NK-92 (cell line): Measurements from ENCODE around the gene GPRC5B.

Experiments
- DNase-seq: peaks from one replicate; lab custom pipeline; 2025; ENCODE audit not compliant: unreplicated experiment; lab: John Stamatoyannopoulos, UW

Gene GPRC5B

GRCh38 chr16:19884611-19885450 lies at the start of gene GPRC5B:
Gene GPRC5B, minus strand, starts transcription at chr16:19884848. Its CDS starts 12,003 bp downstream, at chr16:19872845.
- DNase-seq, result no peak

GRCh38 chr16:19933740-19934139 lies 49.1 kb upstream of the GPRC5B start:
- DNase-seq, result no peak

GRCh38 chr16:19929062-19929511 lies 44.4 kb upstream of the GPRC5B start:
- DNase-seq, result no peak

GRCh38 chr16:19928432-19928831 lies 43.8 kb upstream of the GPRC5B start:
- DNase-seq, result no peak

- no peak for DNase-seq
Measured at GRCh38 chr16:19926449-19927390, 42.1 kb upstream of the GPRC5B start.

- DNase-seq, result no peak
Measured at GRCh38 chr16:19923396-19923795, 38.7 kb upstream of the GPRC5B start.

- no peak for DNase-seq
Measured at GRCh38 chr16:19919142-19919541, 34.5 kb upstream of the GPRC5B start.

- DNase-seq, result no peak
Measured at GRCh38 chr16:19916064-19916463, 31.4 kb upstream of the GPRC5B start.

- no peak for DNase-seq
Measured at GRCh38 chr16:19914877-19915276, 30.2 kb upstream of the GPRC5B start.

GRCh38 chr16:19913340-19913645 lies 28.6 kb upstream of the GPRC5B start:
- no peak for DNase-seq

- DNase-seq, result no peak
Measured at GRCh38 chr16:19912455-19913339, 28.0 kb upstream of the GPRC5B start.

- DNase-seq, result no peak
Measured at GRCh38 chr16:19911747-19912454, 27.3 kb upstream of the GPRC5B start.

GRCh38 chr16:19911204-19911603 lies 26.6 kb upstream of the GPRC5B start:
- no peak for DNase-seq

GRCh38 chr16:19909750-19910322 lies 25.2 kb upstream of the GPRC5B start:
- no peak for DNase-seq

GRCh38 chr16:19908921-19909320 lies 24.3 kb upstream of the GPRC5B start:
- DNase-seq, result no peak

- no peak for DNase-seq
Measured at GRCh38 chr16:19907161-19907992, 22.7 kb upstream of the GPRC5B start.

GRCh38 chr16:19901164-19901563 lies 16.5 kb upstream of the GPRC5B start:
- no peak for DNase-seq

GRCh38 chr16:19899605-19899955 lies 14.9 kb upstream of the GPRC5B start:
- no peak for DNase-seq

GRCh38 chr16:19898924-19899604 lies 14.4 kb upstream of the GPRC5B start:
- DNase-seq, result no peak
